K562 treated with DMSO at 1 percent for 48 hours (cell line): ENCODE measurements around the gene COL28A1. TPM values are rescaled to one million over a fixed set of nuclear protein-coding genes. Genes with fewer than 3 reads are reported as not detected.

Experiments
- total RNA-seq: library from RNA; unstranded; fragments of 300-600 nt; gene quantifications from 2 replicates; pipeline ENCODE4 v1.2.3, GENCODE V29; 2022; ENCODE audit warnings: low replicate concordance; ENCODE audit errors: extremely low read depth

Gene COL28A1
- total RNA-seq = not detected in 2 replicates

DNA sequence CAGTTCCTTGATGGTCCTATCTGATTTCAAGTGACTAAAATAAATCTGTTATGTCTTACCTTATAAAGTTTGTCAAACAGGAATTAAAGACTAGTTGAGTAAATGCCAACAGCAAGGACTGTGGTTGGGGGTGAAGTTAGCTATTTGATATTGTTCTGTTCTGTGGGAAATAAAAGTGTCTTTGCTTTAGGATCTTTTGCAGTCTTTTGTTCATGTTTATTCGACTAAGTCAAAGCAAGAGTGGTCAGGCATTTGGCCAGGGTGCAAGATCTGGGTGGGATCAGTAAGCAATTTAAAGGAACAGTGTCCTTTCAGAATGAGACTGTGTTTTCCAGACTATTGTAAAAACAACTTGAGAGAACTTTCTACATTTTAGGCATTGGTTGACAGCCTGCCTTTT is at the start of gene COL28A1:
COL28A1 (minus strand) TSS at position 183 of the 400 bp plus-strand sequence. CDS start 2,998 bp downstream, outside the sequence.

GRCh38 chr7:7566651-7567611 is 31.3 kb upstream of the COL28A1 start, which contains the start of gene MIOS:
TSS of gene MIOS (plus strand) at chr7:7566884. CDS start at chr7:7572476, 5,592 bp downstream.

Other genes with a start within 250 kb of the COL28A1 start
- gene MIOS, start 31.0 kb upstream of the COL28A1 start, total RNA-seq = not detected in 2 replicates
- not detected in 2 replicates for gene UMAD1, start 104.9 kb upstream of the COL28A1 start, total RNA-seq
- gene RPA3, start 182.7 kb upstream of the COL28A1 start, total RNA-seq = not detected in 2 replicates